Smooth muscle cell (in vitro differentiated cells): ENCODE data around the gene GNG3. TPM values are rescaled to one million over a fixed set of nuclear protein-coding genes. Genes with fewer than 3 reads are reported as not detected.
A peak's percentile ranks its signal among the peaks of the same experiment; 100 is the strongest.

Source experiments
- DNase-seq: peaks from one replicate; lab custom pipeline; 2025; ENCODE audit not compliant: unreplicated experiment; lab: John Stamatoyannopoulos, UW
- H2AFZ ChIP-seq: fragments of 200-600 bp; sonication (generic); 2 replicates; pipeline ENCODE4 v1.6.0; 2016; ENCODE audit warnings: antibody characterized with exemption, low read depth, mild to moderate bottlenecking
- H3F3A ChIP-seq: fragments of 200-600 bp; sonication (generic); 2 replicates; pipeline ENCODE4 v1.6.0; 2017; ENCODE audit warnings: antibody characterized with exemption, low read depth
- H3K27ac ChIP-seq: fragments of 200-600 bp; sonication (generic); 2 replicates; pipeline ENCODE4 v1.5.1; 2016; ENCODE audit warnings: low read depth, mild to moderate bottlenecking
- H3K27me3 ChIP-seq: fragments of 200-600 bp; sonication (generic); 2 replicates; pipeline ENCODE4 v1.6.1; 2016; ENCODE audit warnings: low read depth, mild to moderate bottlenecking
- H3K36me3 ChIP-seq: fragments of 200-600 bp; sonication (generic); 2 replicates; pipeline ENCODE4 v1.5.1; 2016; ENCODE audit warnings: low read depth
- H3K4me1 ChIP-seq: fragments of 200-600 bp; sonication (generic); 2 replicates; pipeline ENCODE4 v1.5.1; 2016; ENCODE audit warnings: low read depth
- H3K4me2 ChIP-seq: fragments of 200-600 bp; sonication (generic); 2 replicates; pipeline ENCODE4 v1.6.0; 2016; ENCODE audit warnings: mild to moderate bottlenecking
- H3K4me3 ChIP-seq: fragments of 200-600 bp; sonication (generic); 2 replicates; pipeline ENCODE4 v1.5.1; 2016; ENCODE audit warnings: mild to moderate bottlenecking
- H3K79me2 ChIP-seq: fragments of 200-600 bp; sonication (generic); 2 replicates; pipeline ENCODE4 v1.6.0; 2016; ENCODE audit warnings: low read depth, mild to moderate bottlenecking
- H3K9ac ChIP-seq: fragments of 200-600 bp; sonication (generic); 2 replicates; pipeline ENCODE4 v1.6.0; 2016; ENCODE audit warnings: low read depth
- H3K9me3 ChIP-seq: fragments of 200-600 bp; sonication (generic); replicated peaks from 2 replicates; pipeline ENCODE4 v1.5.1; 2016; ENCODE audit warnings: low read depth
- H4K20me1 ChIP-seq: fragments of 200-600 bp; sonication (generic); 2 replicates; pipeline ENCODE4 v1.6.0; 2016; ENCODE audit warnings: low read depth
- WGBS: methylation state at CpG from one replicate; pipeline ENCODE4 v1.1.7; 2016; ENCODE audit warnings: low lambda C conversion rate; 5-methylcytosine and 5-hydroxymethylcytosine counted together
- polyA plus RNA-seq: library from polyadenylated mRNA; unstranded; fragments of >200 nt; fragmentation: Nextera tagmentation; extraction: Ambion mirVana; gene quantifications from 2 replicates; pipeline ENCODE4 v1.2.1, GENCODE V29; 2016
- total RNA-seq: library from RNA; depleted of rRNA; stranded (reverse); fragments of >200 nt; gene quantifications from 2 replicates; pipeline ENCODE4 v1.2.3, GENCODE V29; 2014
- TF ChIP-seq, protein P1 (sequence below): fragments of 200-600 bp; sonication (generic); IDR thresholded peaks from 2 replicates; pipeline ENCODE4 v1.5.1; 2017; ENCODE audit warnings: borderline replicate concordance, mild to moderate bottlenecking, antibody characterized with exemption; ENCODE audit not compliant: insufficient read depth, poor library complexity, severe bottlenecking

The GNG3 gene
- total RNA-seq (0.18 TPM in 1 of 2 replicates, not detected in the other), polyA plus RNA-seq (0.18 and 1.2 TPM in 2 replicates)

DNA sequence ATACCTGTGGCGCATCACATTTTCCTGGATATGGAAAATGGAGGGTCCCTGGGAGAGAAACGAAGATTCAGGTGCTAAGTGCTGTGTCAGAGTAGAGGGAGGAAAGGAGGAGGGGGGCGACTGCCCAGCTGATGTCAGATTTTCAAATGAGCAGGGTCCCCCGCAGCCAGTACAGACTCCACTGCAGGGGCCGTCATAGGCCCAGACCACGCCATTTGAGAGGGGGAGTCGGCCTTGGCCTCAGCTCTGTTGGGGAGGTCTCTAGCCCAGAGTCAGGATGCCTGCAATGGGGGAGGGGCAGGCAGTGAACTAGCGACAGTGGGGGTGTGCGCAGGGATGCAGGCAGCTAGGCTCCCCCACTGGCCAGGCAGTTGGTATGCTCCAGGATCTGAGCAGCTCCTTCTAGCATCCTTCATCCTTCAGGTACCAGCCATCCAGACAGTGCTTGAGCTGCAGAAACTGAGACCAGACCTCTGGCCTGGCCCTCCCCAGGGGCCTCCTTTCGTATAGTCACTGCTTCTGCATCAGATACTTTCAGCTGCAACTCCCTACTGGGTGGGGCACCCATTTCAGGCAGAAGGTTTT, at the start of gene GNG3, which contains the start of gene BSCL2:
Gene GNG3 (plus strand): TSS at position 400 of the 585 bp plus-strand sequence. CDS start 620 bp downstream, outside the sequence.
Gene BSCL2 (minus strand): TSS at position 148 of the 585 bp plus-strand sequence. CDS start 229 bp downstream, outside the sequence.
- Histone ChIP-seq H3K4me2 (peak within 1 kb of the TSS; percentile 98), H3F3A (peaks cover 43% of the 10 kb centered on the region), H2AFZ (no peak within 1 kb of the TSS), H3K36me3 (no peaks in the 10 kb centered on the region), H3K27me3 (no peaks in the 10 kb centered on the region), H4K20me1 (no peaks in the 10 kb centered on the region), H3K4me1 (peaks cover 37% of the 10 kb centered on the region), H3K27ac (peak within 1 kb of the TSS; percentile 98), H3K9ac (peak within 1 kb of the TSS; percentile 97), H3K4me3 (peak within 1 kb of the TSS; percentile 70), H3K79me2 (peaks cover 20% of the 10 kb centered on the region), H3K9me3 (no peaks in the 10 kb centered on the region)
- no peak for DNase-seq
- TF ChIP-seq, protein P1, sequence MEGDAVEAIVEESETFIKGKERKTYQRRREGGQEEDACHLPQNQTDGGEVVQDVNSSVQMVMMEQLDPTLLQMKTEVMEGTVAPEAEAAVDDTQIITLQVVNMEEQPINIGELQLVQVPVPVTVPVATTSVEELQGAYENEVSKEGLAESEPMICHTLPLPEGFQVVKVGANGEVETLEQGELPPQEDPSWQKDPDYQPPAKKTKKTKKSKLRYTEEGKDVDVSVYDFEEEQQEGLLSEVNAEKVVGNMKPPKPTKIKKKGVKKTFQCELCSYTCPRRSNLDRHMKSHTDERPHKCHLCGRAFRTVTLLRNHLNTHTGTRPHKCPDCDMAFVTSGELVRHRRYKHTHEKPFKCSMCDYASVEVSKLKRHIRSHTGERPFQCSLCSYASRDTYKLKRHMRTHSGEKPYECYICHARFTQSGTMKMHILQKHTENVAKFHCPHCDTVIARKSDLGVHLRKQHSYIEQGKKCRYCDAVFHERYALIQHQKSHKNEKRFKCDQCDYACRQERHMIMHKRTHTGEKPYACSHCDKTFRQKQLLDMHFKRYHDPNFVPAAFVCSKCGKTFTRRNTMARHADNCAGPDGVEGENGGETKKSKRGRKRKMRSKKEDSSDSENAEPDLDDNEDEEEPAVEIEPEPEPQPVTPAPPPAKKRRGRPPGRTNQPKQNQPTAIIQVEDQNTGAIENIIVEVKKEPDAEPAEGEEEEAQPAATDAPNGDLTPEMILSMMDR = no peak
- 20% methylated on average over 10 of the region's 10 CpGs for WGBS

DNA sequence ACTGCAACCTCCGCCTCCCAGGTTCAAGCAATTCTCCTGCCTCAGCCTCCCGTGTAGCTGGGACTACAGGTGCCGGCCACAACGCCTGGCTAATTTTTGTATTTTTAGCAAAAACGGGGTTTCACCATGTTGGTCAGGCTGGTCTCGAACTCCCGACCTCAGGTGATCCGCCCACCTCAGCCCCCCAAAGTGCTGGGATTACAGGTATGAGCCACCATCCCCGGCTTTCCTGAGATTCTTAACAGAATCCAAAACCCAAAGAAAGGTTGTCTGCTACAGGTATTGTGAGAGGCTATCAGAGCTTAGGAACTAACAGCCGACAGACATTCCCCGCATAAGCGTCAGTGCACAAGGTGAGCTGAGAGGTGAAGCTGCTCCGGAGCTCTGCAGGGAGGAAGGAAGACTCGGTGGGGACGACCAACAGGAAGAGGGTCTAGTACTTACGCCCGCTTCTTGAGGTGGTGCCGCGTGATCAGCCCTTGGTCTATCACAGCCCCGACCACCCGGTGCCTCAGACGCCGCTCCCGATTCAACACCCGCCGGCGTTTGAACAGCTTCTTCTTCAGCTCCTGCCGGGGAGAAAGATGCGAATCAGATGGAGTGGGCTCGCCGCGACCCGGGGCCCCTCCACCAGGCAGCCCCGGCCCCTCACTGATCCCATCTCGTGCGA, 42.9 kb upstream of the GNG3 start:
- Histone ChIP-seq H3K4me2 (peak overlapping the region; percentile 91), H3F3A (peaks cover 14% of the 10 kb centered on the region), H3K4me3 (peak overlapping the region; percentile 85), H3K79me2 (peaks cover 34% of the 10 kb centered on the region), H3K4me1 (peaks cover 18% of the 10 kb centered on the region), H2AFZ (peak overlapping the region; percentile 81), H3K36me3 (no peaks in the 10 kb centered on the region), H4K20me1 (peaks cover 17% of the 10 kb centered on the region), H3K9me3 (no peaks in the 10 kb centered on the region), H3K27me3 (no peaks in the 10 kb centered on the region), H3K27ac (peak overlapping the region; percentile 67), H3K9ac (peak overlapping the region; percentile 78)
- WGBS = under 1% methylated on average over 35 of the region's 36 CpGs
- DNase-seq = no peak
- TF ChIP-seq, protein P1 = no peak

- Histone ChIP-seq H3K4me2 (peak within 1 kb of the TSS; percentile 91), H3K27me3 (no peaks in the 10 kb centered on the region), H3K4me3 (peak within 1 kb of the TSS; percentile 85), H3K36me3 (no peaks in the 10 kb centered on the region), H3K4me1 (peaks cover 18% of the 10 kb centered on the region), H3K79me2 (peaks cover 34% of the 10 kb centered on the region), H3K9ac (peak within 1 kb of the TSS; percentile 78), H3F3A (peaks cover 20% of the 10 kb centered on the region), H2AFZ (peak within 1 kb of the TSS; percentile 81), H3K27ac (peak within 1 kb of the TSS; percentile 67), H4K20me1 (peaks cover 17% of the 10 kb centered on the region), H3K9me3 (no peaks in the 10 kb centered on the region)
- peak; percentile 93 for DNase-seq
- TF ChIP-seq, protein P1 = no peak
- whole genome bisulfite sequencing = under 1% methylated on average over 38 of the region's 47 CpGs
Observed at GRCh38 chr11:62665075-62665598, 42.3 kb upstream of the GNG3 start, which contains the start of the genes C11orf98 and CSKMT. Gene C11orf98, minus strand, starts transcription at chr11:62665210. Its CDS starts 41 bp downstream, at chr11:62665169. Gene CSKMT, plus strand, starts transcription at chr11:62665312. Its CDS starts 568 bp downstream, at chr11:62665880.
